GM19372 (cell line): Measurements from ENCODE around the gene TLR8.
"Not testable (repeated sequence)": the region's sequence is repeated elsewhere in the genome, so short reads cannot be mapped to it uniquely, and the experiment has no call there.

ENCODE experiments used
- ATAC-seq: cut with Tn5 transposase; IDR thresholded peaks from one replicate; pipeline ENCODE4 v1.9.1; 2021; ENCODE audit warnings: mild to moderate bottlenecking, low read depth, moderate library complexity; ENCODE audit not compliant: unreplicated experiment

TLR8 gene

DNA sequence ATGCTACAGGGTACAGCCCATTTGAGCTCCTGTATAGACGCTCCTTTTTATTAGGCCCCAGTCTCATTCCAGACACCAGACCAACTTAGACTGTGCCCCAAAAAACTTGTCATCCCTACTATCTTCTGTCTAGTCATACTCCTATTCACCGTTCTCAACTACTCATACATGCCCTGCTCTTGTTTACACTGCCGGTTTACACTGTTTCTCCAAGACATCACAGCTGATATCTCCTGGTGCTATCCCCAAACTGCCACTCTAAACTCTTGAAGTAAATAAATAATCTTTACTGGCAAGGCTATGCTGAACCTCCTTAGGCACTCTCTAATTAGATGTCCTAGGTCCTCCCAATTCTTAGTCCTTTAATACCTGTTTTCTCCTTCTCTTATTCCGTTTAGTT is 38.0 kb downstream of the TLR8 start:
- not testable (repeated sequence) for ATAC-seq

DNA sequence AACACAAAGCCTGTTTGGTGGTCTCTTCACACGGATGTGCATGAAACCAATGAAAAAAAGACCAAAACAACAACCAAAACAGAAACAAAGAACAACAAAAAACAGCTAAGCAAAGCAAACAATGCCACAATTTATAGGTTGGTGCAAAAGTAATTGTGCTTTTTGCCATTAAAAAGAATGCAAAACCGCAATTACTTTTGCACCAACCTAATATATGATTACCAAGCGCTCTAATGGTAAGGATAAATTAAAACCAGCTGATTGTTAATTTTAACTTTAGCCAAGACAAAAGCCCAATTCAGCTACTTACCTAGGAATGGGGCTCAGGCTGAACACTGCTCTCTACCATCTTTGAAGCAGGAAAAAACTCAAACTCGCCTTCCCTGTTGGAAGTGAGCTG is 39.1 kb downstream of the TLR8 start:
- no peak for ATAC-seq

DNA sequence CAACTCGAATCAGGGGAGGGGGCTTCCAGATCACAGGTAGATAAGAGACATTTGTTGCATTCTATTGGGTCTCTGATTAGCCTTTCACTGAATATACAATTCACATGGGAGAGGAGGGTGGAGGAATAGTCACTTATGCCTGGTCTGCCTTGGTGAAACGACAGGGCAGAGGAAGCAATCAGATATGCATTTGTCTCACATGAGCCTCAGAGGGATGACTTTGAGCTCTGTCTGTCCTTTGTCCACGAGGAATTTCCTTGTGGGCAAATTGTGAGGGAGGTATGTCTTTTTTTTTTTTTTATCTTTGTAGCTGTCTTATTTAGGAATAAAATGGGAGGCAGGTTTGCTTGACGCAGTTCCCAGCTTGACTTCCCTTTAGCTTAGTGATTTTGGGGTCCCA is 40.0 kb downstream of the TLR8 start:
- ATAC-seq, result no peak

DNA sequence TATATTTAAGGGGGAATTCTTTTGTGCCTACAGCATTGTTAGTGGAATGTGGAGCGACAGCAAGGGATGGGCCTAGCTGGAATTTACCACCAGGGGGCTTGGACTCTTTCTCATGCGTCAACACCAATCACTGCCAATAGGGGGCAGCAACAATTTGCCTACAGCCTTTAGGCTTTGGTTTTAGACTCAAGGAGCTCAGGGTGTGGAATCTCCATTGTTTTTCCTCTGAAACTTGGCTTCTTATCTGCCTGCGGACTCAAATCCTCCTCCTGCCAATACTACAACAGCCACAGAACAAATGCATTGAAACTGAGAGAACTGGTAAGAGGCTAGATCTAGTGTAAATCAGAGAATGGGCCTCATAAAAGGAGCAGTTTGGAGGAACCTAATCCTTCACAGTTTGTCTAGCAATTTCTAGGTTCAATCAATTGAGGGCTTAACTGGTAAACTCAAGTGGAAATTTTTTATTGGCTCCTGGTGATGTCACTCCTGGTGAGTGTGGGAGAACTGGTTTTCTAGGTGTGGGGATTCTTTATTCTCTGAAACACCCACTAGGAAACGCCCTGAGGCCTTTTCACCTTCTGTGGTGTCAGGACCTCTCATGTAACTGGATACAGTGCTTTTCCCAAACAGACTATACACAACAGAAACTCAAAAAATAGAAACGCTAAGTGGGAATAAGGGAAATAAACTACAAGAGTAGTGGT is 40.6 kb downstream of the TLR8 start:
- no peak for ATAC-seq

DNA sequence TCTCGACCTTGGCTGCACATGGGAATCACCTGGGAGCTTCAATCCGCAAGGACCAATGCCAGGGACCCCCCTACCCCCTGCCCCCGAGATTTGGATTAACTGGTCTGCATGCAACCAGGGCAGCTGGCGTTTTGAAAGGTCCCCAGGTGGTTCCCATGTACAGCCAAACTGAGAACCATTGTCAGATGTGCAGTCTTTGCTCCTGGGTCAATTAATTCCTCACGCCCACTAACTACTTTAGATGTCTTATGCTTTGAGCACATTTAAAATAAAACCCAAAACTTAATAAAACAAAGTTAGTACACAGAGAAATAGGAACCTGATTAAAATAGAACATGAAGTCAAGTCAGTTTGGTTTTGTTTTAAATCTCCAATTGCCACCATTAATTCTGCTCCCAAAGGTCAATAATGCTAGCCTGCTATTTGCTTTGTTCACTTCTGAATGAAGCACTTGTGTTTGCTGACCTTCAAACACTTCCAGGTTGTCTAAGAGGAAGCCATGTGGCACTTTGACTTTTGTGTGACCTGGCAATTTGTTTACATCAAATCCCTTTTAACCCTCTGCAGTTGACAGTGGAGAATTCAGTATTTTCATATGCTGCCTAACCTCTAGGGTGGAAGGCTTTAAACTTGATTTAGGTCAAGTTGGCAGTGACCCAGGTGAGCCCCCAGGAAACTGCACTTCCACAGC is 41.3 kb downstream of the TLR8 start:
- no peak for ATAC-seq

DNA sequence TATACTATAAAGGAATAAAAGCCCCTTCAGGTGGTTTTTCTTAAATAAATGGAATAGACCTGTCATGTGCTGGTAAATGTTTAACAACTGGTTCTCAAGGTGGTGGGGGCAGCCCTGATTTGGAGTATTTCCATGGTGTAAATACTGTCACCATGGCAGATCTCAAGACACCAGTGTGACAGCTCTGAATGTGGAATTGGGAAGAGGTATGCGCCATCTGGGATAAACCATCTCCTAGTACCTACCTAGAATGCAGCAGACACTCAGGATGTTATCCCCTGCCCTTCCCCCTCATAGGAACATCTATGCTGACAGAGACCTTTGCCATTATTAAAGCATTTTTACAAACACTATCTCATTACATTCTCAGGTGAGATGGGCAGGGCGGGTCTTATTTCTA is 42.1 kb downstream of the TLR8 start:
- no peak for ATAC-seq

DNA sequence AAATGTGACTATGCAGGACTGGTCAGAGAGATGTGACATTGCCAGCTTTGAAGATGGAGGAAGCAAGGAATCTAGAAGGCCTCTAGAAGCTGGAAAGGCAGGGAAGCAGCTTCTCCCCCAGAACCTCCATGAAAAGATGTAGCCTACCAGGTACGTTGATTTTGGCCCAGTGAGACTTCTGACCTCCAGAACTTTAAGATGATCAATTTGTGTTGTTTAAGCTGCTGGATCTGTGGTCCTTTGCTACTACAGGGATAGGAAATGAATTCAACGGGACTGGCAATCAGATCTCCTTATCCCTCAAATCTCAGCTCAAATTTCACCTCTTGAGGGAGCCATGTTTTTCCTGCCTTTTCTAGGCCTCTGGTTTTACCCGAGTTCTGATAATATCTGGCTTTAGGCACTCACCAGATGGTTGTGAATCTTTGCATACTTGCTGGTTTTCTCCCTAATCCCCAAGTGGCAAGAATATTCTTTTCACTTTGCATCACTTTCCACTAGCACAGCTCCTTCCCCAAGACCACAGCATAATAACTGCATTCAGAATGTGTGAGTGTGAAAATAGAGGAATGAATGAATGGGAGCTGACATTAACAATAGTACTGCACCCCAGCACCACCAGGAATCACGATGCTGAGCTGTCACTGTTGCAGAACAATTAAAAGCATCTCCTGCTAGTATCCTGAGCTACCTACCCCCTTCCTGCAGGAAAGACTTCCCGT is 42.9 kb downstream of the TLR8 start:
- no peak for ATAC-seq

DNA sequence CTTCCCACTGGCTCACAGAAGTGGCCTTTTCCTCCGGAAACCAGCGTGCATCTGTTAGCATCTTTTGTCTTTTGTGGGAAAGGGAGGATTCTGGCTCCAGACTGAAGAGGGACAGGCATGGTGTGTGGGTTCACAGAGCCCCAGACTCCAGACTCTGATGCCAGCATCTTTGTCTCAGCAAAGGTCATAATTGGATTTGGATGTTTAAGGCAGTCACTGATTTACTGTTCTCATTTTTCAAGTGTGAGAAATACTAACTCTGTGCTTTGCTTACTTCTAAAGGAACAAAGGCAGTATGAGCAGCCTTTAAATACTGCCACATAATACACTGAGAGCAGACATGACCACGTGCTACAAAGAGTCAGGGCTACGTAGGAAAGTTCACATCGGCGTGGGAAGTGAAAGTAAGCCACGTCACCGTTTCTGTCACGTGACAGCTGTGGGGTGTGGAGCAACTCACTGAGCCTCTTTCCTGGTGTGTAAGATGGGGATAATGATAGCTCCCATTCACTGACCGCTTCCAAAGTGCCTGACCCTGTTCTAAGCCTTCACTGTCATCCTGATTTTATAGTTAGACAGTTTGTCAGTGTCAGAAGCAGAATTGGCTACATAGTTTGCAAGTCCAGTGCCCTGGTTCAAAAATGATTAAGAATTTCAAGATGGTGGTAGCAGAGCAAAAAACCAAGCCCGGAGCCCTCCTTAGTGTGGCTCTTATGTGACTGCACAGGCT is 43.7 kb downstream of the TLR8 start:
- peak; percentile 37 for ATAC-seq

DNA sequence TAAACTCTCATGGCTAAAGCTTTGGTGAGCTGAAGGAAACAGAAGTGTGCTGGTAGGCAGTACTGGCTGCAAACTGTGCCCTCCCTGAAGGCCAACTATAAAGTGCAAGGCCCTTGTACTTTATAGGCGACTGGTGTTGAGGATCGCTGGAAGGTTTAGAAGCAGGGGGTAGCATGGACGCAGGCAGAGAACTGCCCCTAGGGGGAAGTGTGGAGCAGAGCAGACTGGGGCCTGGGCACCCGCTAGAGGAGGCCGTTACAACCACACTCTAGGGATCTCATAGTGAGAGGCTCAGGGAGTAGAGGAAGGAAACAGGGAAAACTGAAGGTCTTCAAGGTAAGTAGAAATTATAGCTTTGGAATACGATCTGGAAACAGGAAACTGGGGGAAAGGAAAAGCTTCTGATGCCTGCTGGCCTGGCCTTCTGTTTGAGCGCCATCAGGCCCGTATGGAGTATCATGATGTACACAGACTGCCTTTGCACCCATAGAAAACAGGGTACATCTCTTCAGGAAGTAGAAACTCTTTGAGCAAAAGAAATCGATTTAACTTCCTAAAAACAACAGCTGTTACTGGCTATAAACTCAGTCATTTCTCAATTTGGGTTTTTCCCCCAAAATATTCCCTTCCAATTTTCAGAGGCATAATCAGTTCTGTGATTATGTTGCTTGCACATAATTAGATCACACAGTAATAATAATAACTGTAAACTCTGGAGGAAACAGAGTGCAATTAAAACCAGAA is 44.6 kb downstream of the TLR8 start:
- ATAC-seq, result peak; percentile 45

DNA sequence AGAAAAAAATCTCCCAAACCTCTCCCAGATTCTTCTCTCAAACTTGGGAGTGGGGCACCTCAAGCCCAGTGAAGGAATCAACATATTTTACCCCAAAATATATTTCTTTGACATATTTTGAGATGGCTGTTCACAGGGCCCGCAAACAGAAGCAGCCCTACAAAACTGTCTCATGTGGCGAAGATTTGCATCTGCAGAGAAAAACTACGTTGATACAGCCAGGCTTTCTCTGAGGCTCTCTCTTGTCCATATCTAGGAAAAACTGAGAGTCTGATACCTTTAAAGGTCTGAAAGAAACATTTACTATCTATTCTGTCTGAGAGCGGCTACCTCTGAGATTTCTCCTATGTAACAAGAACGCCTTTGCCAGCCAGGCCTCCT is 45.2 kb downstream of the TLR8 start:
- ATAC-seq, result no peak

DNA sequence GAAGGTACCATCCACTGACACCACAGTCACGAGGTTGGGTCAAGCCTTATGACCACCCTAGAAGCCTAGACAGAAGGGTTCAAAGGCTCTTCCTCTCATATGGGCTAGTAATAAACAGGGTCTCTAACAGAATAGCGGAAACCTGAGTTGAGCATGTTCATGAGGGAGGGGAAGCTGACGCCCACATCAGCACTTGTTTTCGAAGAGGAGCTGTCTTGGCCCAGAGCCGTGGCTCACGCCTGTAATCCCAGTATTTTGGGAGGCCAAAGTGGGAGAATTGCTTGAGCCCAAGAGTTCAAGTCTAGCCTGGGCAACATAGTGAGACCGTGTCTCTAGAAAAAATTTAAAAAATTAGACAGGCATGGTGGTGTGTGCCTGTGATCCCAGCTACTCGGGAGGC is 47.0 kb downstream of the TLR8 start:
- no peak for ATAC-seq

DNA sequence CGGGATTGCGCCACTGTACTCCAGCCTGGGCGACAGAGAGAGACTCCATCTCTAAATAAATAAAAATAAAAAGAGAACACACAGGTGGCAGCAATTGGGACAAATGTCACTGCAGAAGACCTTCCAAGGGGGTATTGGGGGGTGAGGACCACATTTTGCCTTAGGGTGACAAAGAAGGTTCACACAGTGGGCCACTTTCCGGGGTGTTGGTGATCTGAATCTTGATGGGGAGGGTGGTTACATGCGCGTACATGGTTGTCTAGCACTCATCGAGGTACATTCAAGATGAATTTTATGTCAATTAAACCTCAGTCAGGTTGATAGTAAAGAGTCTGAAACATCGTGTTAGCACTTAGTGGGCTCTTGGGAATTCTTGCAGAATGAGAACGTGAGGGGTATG is 48.0 kb downstream of the TLR8 start:
- no peak for ATAC-seq

DNA sequence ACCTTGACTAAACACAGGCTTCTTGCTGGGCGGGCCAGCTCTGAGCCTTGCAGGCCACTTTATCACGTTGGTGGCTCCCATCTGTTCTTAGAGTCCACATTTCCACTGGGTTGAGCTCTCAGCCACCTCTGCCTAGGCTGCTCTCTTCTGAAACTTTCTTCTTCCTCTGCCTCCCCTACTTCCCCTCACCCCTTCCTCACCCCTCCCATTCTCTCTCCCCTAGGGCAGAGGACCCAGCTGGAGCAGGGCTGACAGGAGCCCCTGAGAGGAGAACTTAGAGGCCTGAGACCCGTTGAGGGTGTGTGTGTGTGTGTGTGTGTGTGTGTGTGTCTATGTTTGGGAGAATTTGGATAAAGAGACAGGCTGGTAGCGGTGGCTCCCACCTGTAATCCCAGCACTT is 48.6 kb downstream of the TLR8 start:
- ATAC-seq, result no peak

DNA sequence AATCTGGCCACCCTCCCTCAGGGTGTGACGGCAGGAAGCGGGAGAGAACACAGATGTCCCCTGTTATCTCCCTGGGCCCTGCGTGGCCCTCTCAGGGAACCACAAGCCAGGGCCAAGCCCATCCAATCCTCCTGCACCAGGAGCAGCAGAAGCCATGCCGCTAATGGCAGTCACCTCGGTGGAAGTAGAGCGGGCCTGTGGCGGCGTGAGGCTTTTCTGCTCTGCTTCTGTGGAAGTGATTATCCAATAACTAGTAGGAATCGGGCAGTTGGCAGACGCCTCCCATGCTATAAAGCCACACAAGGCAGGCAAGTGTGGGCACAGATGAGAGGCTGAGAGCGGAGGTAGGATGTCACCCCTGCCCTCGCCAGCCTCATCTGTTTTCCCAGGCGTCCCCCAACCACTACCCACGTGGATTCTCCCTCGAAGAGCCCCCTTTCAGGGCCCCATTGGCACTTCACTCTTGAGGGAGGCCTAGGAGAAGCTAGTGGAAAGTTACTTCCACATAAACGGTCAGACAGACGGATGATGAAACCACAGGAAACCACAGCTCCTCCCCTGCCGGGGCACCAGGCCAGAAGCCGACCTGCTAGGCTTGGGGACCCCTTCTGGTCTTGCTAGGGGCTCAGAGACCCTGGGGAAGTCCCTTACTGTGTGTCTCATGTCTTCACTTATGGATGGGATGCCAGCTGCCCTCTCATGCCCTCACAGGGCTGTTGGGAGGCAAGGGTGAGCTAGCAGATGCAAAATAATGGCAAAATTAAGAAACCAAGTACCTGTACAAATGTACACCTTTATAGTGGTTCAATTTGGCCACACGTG is 49.7 kb downstream of the TLR8 start:
- peak; percentile 38 for ATAC-seq

DNA sequence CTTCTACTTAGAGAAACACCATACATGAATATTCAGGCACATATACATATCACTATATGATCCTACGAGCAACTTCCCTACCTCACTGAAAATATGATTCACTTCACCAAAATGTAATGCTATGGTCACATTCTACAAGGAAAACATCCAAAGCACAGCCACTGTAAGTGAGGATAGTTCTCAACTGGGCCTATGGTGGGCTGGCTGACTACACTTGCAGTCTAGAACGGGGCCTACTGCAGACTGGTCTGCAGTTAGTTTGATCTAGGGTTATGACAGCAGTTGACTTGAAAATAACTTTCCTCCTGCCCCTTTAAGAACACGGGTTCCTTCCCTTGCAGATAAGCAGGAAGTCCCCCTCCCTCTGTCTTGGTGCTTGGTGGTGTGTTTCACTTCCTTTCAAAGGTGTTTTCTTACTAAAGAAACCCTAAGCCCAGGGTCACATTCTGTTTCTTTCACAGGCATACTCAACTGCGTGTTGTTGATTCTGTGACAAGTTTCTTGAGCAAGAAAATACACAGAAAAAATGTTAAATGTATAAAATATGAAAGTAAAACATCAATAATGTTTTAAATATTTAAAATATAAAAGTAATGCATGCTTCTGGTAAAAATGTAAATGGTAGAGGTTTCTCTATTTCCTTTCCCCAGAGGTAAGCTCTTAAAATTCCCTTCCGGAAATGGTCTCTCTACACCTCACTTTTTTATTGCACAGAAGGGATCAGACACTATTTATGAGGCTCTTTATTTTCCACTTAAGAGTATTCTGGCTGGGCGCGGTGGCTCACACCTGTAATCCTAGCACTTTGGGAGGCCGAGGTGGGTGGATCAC is 50.5 kb downstream of the TLR8 start:
- peak; percentile 62 for ATAC-seq

DNA sequence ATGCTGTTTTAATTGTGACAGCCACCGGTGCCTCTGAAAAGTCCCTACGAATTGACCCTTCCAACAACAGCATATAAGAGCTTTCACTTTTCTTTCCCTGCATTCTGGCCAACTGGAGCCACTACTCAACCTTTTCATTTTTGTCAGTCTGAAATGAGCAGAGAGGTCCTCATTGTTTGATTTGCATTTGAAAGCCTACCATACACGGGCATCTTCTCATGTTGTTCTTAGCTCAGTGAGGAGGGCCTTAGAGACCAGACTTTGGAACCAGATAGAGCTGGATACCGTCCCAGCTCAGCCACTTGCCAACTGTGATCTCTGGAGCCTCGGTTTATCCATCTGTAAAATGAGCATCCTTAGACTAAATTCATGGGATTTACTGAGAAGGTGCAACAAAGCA is 51.6 kb downstream of the TLR8 start:
- no peak for ATAC-seq

DNA sequence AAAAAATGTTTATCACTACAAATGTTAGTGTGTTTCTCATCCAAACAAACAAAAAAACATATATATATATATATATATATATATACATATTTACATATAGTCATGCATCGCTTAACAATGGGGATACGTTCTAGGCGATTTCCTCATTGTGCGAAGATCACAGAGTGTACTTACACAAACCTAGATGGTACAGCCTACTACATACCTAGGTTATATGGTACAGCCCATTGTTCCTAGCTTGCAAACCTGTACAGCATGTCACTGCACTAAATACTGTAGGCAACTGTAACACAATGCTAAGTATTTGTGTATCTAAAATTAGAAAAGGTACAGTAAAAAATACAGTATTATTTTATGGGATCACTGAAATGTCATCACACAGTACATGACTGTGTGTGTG is 52.0 kb downstream of the TLR8 start:
- no peak for ATAC-seq

DNA sequence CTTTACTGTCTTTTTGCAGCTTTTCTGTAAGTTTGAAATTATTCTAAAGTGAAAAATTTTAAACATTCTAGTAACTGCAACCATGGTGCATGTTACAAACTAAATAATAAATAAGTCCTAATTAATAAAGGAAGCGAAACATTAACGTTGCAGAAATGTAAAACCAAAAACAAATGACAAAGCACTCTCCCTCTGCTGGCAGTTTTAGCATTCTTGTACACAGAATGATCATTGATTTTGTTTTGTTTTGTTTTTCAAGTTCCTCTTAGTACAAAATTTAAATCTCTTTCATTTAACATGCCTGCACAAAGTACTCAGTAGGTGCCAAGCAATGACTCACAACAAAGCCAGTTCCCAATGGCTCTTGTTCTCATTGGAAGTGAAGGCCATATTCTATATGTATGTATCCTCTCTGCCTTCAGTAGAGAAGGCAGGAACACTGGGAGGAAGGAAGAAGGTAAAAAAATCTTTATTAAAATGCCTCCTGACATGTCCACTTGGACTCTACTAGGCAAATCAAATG is 54.8 kb downstream of the TLR8 start:
- no peak for ATAC-seq
